Neural cell (in vitro differentiated cells): ENCODE measurements around the gene RGL1. TPM values are rescaled to one million over a fixed set of nuclear protein-coding genes. Genes with fewer than 3 reads are reported as not detected.

ENCODE experiments used
- H2AFZ ChIP-seq: fragments of 200-600, 300-800 bp; sonication (generic), shearing (Covaris generic); 2 replicates; pipeline ENCODE4 v1.6.0; 2014; ENCODE audit warnings: low read depth, mild to moderate bottlenecking, antibody characterized with exemption, low read length, moderate library complexity
- H3F3A ChIP-seq: fragments of 200-600 bp; shearing (Covaris generic); 2 replicates; pipeline ENCODE4 v1.6.1; 2016; ENCODE audit warnings: mild to moderate bottlenecking, moderate library complexity, mixed read lengths, antibody characterized with exemption, low read length; ENCODE audit not compliant: insufficient read depth, poor library complexity, severe bottlenecking
- H3K27ac ChIP-seq: fragments of 200-600, 300-800 bp; sonication (generic), shearing (Covaris generic); 2 replicates; pipeline ENCODE4 v1.5.1; 2014; ENCODE audit warnings: mild to moderate bottlenecking, low read length, moderate library complexity
- H3K27me3 ChIP-seq: fragments of 300-800, 200-600 bp; sonication (generic), shearing (Covaris generic); 2 replicates; pipeline ENCODE4 v1.6.0; 2014; ENCODE audit warnings: mild to moderate bottlenecking, low read depth, low read length, moderate library complexity; ENCODE audit not compliant: insufficient read depth
- H3K36me3 ChIP-seq: fragments of 300-800, 200-600 bp; sonication (generic), shearing (Covaris generic); 2 replicates; pipeline ENCODE4 v1.5.1; 2014; ENCODE audit warnings: mild to moderate bottlenecking, antibody characterized with exemption, low read length, moderate library complexity; ENCODE audit not compliant: insufficient read depth
- H3K4me2 ChIP-seq: fragments of 300-800, 200-600 bp; sonication (generic), shearing (Covaris generic); 2 replicates; pipeline ENCODE4 v1.6.0; 2014; ENCODE audit warnings: mild to moderate bottlenecking, low read length
- H3K4me3 ChIP-seq: fragments of 300-800, 200-600 bp; sonication (generic), shearing (Covaris generic); 2 replicates; pipeline ENCODE4 v1.5.1; 2014; ENCODE audit warnings: mild to moderate bottlenecking, low read length, moderate library complexity
- H3K79me2 ChIP-seq: fragments of 200-600 bp; shearing (Covaris generic); replicated peaks from 2 replicates; pipeline ENCODE4 v1.6.0; 2014; ENCODE audit warnings: mild to moderate bottlenecking, low read length, moderate library complexity; ENCODE audit not compliant: insufficient read depth
- H3K9ac ChIP-seq: fragments of 300-800, 200-600 bp; sonication (generic), shearing (Covaris generic); 2 replicates; pipeline ENCODE4 v1.6.1; 2016; ENCODE audit warnings: mild to moderate bottlenecking, low read length, mixed read lengths
- H3K9me2 ChIP-seq: fragments of 200-600 bp; shearing (Covaris generic); 2 replicates; pipeline ENCODE4 v1.6.1; 2016; ENCODE audit warnings: mild to moderate bottlenecking, low read length, mixed read lengths; ENCODE audit not compliant: insufficient read depth
- H3K9me3 ChIP-seq: fragments of 200-600, 300-800 bp; sonication (generic), shearing (Covaris generic); 2 replicates; pipeline ENCODE4 v1.6.1; 2016; ENCODE audit warnings: mild to moderate bottlenecking, mixed run types, low read length, moderate library complexity, mixed read lengths
- H4K20me1 ChIP-seq: fragments of 200-600 bp; shearing (Covaris generic); 2 replicates; pipeline ENCODE4 v1.6.1; 2016; ENCODE audit warnings: mild to moderate bottlenecking, mixed run types; ENCODE audit not compliant: insufficient read depth
- CTCF ChIP-seq: fragments of 450-650 bp; IDR thresholded peaks from 2 replicates; pipeline ENCODE4 v1.5.1; 2014; ENCODE audit warnings: antibody characterized with exemption, mild to moderate bottlenecking, moderate library complexity; ENCODE audit not compliant: poor library complexity, severe bottlenecking
- EP300 ChIP-seq: fragments of 450-650 bp; conservative IDR thresholded peaks from 2 replicates; pipeline ENCODE4 v1.6.1; 2014; ENCODE audit warnings: antibody characterized with exemption, mild to moderate bottlenecking, moderate library complexity; ENCODE audit not compliant: poor library complexity, severe bottlenecking
- EZH2 ChIP-seq: fragments of 200-600, 300-800 bp; shearing (Covaris generic), sonication (generic); IDR thresholded peaks from 2 replicates; pipeline ENCODE4 v1.6.1; 2014; ENCODE audit warnings: antibody characterized with exemption, low read length, borderline replicate concordance, mild to moderate bottlenecking; ENCODE audit not compliant: insufficient read depth, poor library complexity, severe bottlenecking
- MXI1 ChIP-seq: fragments of 450-650 bp; conservative IDR thresholded peaks from 2 replicates; pipeline ENCODE4 v1.6.1; 2014; ENCODE audit warnings: antibody characterized with exemption, mild to moderate bottlenecking; ENCODE audit not compliant: poor library complexity, severe bottlenecking
- POLR2AphosphoS5 ChIP-seq: IDR thresholded peaks from 2 replicates; pipeline ENCODE4 v1.6.1; 2012
- RAD21 ChIP-seq: fragments of 450-650 bp; conservative IDR thresholded peaks from 2 replicates; pipeline ENCODE4 v1.6.1; 2014; ENCODE audit warnings: antibody characterized with exemption, mild to moderate bottlenecking, moderate library complexity
- SMC3 ChIP-seq: fragments of 450-650 bp; conservative IDR thresholded peaks from 2 replicates; pipeline ENCODE4 v1.6.1; 2014; ENCODE audit warnings: antibody characterized with exemption, mild to moderate bottlenecking, moderate library complexity; ENCODE audit not compliant: poor library complexity
- TAF1 ChIP-seq: IDR thresholded peaks from 2 replicates; pipeline ENCODE4 v1.6.1; 2012; ENCODE audit warnings: low read depth
- polyA plus RNA-seq: library from polyadenylated mRNA; depleted of rRNA; stranded (reverse); fragments of >200 nt; gene quantifications from 2 replicates; pipeline ENCODE4 v1.2.3, GENCODE V29; 2014
- TF ChIP-seq, protein P1 (sequence below): IDR thresholded peaks from 2 replicates; pipeline ENCODE4 v1.6.1; 2012; ENCODE audit warnings: borderline replicate concordance

The RGL1 gene
- polyA plus RNA-seq, 1 donor from 2014 or later = 14.7 TPM

DNA sequence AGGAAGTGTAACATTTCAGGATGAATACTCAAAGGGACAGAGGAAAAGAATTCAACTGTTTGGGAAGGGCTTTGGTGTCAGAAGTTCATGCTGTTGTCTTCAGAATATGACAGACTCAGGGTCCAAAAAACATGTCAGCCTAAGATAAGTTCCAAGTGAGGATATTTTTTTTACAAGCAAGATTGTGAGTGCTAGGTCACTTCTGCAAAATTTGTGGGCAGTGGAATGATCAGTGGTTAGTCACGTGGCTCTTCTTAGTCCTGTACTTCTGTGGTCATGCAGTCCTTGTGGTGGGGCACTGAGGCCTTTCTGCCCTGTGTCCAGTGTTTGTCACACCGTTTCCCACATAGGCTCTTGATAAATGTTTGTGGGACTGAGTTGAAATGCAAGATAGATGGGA is 5.2 kb downstream of the RGL1 start:
- H2AFZ ChIP-seq = no peak overlapping the region
- no peaks in the 10 kb centered on the region for H3K9me2 ChIP-seq
- no peaks in the 10 kb centered on the region for H3K9me3 ChIP-seq
- H3K4me2 ChIP-seq = no peak overlapping the region
- peaks cover 4% of the 10 kb centered on the region for H3K79me2 ChIP-seq
- H3F3A ChIP-seq = no peaks in the 10 kb centered on the region
- H3K4me3 ChIP-seq = no peak overlapping the region
- H3K27ac ChIP-seq = no peak overlapping the region
- no peak overlapping the region for H3K9ac ChIP-seq
- TF ChIP-seq TAF1 (no peak), EZH2 (no peak), EP300 (no peak), RAD21 (no peak), CTCF (no peak), POLR2AphosphoS5 (no peak), SMC3 (no peak), MXI1 (no peak)
- TF ChIP-seq, protein P1, sequence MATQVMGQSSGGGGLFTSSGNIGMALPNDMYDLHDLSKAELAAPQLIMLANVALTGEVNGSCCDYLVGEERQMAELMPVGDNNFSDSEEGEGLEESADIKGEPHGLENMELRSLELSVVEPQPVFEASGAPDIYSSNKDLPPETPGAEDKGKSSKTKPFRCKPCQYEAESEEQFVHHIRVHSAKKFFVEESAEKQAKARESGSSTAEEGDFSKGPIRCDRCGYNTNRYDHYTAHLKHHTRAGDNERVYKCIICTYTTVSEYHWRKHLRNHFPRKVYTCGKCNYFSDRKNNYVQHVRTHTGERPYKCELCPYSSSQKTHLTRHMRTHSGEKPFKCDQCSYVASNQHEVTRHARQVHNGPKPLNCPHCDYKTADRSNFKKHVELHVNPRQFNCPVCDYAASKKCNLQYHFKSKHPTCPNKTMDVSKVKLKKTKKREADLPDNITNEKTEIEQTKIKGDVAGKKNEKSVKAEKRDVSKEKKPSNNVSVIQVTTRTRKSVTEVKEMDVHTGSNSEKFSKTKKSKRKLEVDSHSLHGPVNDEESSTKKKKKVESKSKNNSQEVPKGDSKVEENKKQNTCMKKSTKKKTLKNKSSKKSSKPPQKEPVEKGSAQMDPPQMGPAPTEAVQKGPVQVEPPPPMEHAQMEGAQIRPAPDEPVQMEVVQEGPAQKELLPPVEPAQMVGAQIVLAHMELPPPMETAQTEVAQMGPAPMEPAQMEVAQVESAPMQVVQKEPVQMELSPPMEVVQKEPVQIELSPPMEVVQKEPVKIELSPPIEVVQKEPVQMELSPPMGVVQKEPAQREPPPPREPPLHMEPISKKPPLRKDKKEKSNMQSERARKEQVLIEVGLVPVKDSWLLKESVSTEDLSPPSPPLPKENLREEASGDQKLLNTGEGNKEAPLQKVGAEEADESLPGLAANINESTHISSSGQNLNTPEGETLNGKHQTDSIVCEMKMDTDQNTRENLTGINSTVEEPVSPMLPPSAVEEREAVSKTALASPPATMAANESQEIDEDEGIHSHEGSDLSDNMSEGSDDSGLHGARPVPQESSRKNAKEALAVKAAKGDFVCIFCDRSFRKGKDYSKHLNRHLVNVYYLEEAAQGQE = no peak
- H4K20me1 ChIP-seq = no peaks in the 10 kb centered on the region
- H3K27me3 ChIP-seq = no peaks in the 10 kb centered on the region
- no peaks in the 10 kb centered on the region for H3K36me3 ChIP-seq

- Histone ChIP-seq H3K4me3 (no peak overlapping the region), H3K9me3 (no peaks in the 10 kb centered on the region), H3K27ac (no peak overlapping the region), H3F3A (no peaks in the 10 kb centered on the region), H3K9ac (no peak overlapping the region), H3K9me2 (no peaks in the 10 kb centered on the region), H3K27me3 (no peaks in the 10 kb centered on the region), H3K36me3 (no peaks in the 10 kb centered on the region), H2AFZ (no peak overlapping the region), H3K79me2 (peaks cover 4% of the 10 kb centered on the region), H4K20me1 (no peaks in the 10 kb centered on the region), H3K4me2 (no peak overlapping the region)
- TF ChIP-seq RAD21 = no peak
- TF ChIP-seq, protein P1 = no peak
- no peak for TF ChIP-seq POLR2AphosphoS5
- no peak for TF ChIP-seq TAF1
- no peak for TF ChIP-seq MXI1
These were observed 6.0 kb downstream of the RGL1 start for GRCh38 chr1:183810756-183811544.
